Right renal cortex interstitium (tissue), 3 donors: Measurements from ENCODE around the gene ACOX2. TPM values are rescaled to one million over a fixed set of nuclear protein-coding genes. Genes with fewer than 3 reads are reported as not detected.
"Not testable (repeated sequence)": the region's sequence is repeated elsewhere in the genome, so short reads cannot be mapped to it uniquely, and the experiment has no call there.

ENCODE experiments used
- DNase-seq, 3 donors: peaks; one replicate each; pipeline ENCODE4 v3.0.0-alpha.2; 2013; ENCODE audit warnings: low read depth in 3 of 3, low spot score in 2 of 3
- polyA plus RNA-seq, 3 donors: library from polyadenylated mRNA; unstranded; fragments of 120-200 nt; gene quantifications; one replicate each; pipeline ENCODE4 v1.2.1, GENCODE V29; 2013; ENCODE audit not compliant: insufficient read length in 3 of 3

Gene ACOX2
- polyA plus RNA-seq, 3 donors = 38.7 to 45.8 (median 40.8) TPM

GRCh38 chr3:58537412-58538301, 667 bp upstream of the ACOX2 start:
- DNase-seq = no peak

- DNase-seq = no peak
These were observed 1.2 kb downstream of the ACOX2 start for GRCh38 chr3:58535531-58536500.

DNA sequence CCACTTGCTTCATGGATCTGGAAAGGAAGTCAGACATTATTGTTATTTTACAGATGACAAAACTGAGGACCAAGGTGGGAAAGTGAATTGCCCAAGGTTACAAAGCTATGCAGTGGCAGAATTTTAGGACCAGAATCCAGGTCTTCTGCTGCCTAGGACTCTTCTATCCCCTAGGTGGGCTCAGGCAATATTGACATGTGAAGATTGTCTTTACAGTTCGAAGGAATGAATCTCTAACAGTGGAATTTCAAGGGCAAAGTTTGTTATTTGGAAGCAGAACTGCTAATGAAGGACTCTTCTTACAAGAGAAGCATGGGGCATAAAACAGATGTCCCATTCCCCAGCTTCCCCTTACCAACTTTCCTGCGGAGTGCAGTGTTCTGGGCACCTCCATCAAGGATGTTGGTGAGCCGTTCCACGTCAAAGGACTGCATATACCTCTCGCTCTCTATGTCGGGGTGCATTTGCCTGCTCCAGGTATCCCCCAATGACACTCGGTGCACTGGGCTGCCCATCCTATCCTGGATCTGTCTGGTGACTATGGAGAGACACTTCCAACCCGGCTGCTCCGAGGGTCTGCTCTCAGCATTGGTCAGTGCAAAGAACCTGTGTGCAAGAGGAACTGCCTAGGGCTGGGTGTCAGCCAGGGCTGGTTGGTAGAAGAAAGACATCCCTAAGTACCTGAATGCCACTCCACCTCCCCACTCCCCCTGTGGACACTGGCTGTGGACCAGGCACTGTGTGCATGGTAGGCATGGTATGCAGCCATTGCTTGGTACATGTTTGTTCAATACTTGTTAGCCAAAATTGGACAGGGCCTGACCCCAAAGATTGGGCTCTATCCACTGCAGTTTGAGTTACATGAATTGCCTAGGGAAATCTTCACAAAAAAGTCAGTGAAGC, 2.1 kb downstream of the ACOX2 start:
- DNase-seq = no peak

- peak in 1 of 3 donors; percentile 48 for DNase-seq
These were observed 4.2 kb downstream of the ACOX2 start for GRCh38 chr3:58532794-58533220.

DNA sequence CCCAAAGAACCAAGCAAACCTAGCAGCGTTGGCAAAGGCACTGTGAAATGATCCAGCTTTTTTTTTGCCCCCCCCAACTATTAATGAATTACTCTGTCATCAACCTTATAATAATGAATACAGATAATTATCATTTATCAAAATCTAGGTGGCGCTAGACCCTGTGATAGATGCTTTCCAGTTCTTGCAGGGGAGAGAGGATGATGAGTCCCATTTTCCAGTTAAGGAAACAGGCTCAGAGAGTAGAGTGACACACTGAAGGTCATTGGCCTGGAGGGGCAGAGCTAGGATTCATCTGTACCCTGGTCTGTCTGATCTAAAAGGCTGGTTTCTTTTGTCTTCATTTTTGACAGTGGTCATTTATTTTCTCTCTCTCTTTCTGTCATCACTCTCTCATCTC, 5.0 kb downstream of the ACOX2 start:
- DNase-seq = no peak

DNA sequence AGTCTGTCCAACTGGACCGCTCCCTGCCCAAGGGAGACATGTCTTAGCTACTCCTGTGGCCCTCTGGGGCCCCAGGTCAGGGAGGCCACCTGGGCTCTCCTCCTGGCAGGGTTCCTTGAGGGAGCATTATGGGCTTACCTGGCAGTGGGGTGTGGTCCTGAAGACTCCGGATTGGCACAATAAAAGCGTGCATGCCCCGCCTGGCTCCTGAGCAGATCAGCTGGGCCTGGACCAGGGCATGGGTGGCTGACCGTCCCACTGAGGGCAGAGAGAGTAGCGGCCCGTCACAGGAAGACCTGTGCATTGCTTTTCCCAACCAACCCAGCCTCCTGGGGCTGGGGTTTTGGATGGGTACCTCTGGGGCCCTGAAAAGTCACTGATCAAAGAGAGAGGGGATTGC, 5.4 kb downstream of the ACOX2 start:
- DNase-seq = no peak

- no peak for DNase-seq
These were observed 6.6 kb downstream of the ACOX2 start for GRCh38 chr3:58530354-58530865.

DNA sequence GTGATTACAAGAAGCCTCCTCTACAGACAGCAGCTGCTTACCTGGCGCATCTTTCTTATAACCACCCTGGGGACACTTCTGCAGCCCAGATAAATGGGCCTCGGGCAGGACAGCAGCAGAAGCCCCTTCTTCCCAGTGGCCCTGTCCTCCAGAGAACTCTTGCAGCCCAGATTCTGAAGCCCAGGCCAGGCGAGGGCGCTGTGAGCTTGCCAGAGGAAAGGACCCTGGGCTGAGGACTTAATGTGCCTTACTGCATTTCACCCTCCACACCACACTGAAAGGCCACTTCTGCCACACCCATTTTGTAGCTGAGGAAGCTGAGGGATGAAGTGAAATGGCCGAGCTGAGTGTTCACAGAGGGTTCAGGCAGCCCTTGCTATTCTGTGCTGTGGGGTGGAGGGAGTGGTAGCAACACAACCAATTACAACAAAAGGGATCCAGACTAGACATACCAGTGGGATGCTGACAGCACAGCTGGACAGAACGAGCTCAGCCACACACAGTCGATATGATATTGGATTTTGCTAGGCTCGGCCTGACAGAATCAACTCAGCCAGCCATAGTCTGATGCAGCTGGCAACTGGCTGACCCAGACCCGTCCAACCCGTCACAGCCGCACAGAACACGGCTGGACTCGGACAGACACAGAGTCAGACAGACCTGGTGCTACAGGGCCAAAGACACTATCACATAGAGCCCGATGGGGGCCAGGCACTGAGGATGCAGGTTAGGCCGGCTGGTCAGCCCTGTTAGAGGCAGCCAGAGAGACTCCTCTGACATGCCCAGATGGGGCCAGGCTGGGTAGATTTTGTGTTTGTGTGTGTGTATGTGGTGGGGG, 7.3 kb downstream of the ACOX2 start:
- DNase-seq = no peak

GRCh38 chr3:58528629-58529028, 8.4 kb downstream of the ACOX2 start:
- no peak for DNase-seq

- DNase-seq = not testable (repeated sequence)
These were observed 9.6 kb downstream of the ACOX2 start for GRCh38 chr3:58527440-58527839.

DNA sequence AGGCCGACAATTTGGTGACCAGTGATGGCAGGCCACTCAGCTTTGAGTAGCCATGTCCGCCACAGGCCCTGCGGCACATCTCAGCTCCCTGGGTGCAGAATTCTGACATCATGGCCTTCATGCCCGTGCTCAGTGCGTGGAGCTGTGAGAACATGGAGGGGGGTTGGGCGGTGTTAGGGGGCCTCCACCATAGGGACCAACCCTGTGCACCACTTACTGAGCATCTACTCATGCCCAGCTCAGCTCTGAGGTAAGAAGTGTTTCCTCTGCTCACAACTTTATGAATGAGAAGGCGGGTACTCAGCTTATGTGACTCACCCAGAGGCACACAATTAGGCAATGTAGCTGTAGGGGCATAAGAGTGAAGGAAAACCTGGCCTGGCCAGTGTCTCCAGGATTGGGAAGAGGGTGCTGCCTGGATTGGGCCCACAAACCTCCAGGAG, 10.5 kb downstream of the ACOX2 start:
- no peak for DNase-seq

DNA sequence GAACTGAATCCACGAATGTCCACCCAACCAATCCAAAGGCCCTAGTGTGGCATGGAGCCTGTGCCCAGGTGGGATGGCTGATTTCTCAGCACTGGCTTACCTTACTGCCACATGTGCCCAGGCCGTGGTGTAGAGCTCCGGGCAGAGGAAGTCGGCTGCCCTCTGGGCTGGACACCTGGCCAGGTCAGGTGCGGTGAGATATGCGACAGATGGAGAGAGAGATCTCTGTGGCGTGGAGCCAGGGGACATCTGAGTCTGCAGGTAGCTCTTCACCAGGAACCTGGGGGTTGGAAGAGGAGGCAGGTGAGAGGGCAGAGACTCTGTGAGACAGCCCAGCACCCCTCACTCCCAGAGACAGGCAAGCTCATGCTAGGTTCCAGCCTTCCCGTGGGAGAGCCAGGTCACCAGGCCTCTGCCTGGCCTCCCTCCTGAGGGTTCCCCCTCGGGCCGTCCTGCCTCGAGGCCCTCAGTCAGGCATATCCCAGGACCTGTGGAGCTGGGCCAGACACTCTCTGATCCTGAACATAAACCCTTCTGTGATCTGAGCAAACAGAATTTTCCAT, 12.6 kb downstream of the ACOX2 start:
- DNase-seq = no peak

DNA sequence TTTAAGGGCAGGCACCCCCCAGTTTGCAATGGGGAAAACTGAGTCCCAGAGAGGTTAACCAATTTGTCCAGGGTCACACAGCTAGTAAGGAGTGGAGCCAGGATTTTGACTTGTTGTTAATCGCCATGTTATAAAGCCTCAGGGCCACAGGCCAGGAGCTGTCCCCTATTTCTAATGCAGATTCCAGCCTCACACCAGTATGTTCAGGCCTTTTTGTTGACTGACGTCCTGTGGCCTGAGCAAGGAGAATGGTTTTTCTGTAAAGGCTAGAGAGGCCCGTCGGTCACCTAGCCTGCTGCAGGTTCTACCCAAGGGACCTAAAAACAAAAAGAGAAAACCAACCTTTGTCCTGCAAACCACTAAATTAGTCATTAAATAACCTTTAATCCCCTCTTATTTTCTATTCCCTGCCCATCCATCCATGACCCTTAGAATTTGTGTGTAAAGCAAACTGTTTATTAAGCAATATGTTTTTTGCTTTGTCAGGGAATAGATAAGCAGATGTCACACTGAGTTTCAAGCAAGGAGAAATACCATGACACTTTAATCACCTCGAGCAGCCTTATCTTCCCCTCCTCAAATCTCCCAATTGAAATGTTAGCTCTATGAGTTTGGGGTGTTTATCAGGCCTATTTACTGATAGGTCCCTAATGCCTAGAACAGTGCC, 14.1 kb downstream of the ACOX2 start:
- no peak for DNase-seq

DNA sequence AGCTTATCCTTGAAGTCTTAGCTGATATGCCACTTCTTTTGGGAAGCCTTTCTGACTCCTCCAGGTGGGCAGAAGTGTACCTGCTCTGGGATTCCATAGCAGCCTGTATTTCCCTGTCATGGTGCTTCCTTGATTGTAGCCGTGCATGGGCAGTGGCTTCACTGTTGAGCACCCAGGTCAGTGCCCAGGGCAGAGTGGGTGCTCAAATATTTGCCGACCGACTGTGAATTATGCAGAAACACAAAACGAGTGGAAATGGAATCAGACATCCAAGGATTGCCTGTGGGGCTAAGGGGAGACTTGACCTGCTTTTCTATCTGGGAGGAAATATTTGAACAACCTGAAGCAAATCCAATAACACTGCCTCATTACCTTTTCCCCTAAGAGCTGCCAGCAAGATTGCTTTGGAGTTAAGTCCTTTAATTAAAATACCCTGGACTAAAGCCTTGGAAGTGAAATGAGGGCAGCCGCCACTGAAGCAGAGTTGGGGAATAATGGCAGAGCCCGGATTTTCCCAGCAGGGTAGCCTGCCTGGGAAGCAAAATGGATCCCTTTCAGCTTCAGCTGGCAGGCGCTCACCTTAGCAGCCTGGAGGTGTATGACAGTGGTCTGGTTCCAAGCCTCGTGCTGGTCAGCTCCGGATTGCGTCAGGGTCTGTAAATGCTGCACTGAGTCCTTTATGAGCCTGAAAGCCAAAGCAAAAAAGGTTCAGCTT, 14.9 kb downstream of the ACOX2 start:
- DNase-seq = no peak

DNA sequence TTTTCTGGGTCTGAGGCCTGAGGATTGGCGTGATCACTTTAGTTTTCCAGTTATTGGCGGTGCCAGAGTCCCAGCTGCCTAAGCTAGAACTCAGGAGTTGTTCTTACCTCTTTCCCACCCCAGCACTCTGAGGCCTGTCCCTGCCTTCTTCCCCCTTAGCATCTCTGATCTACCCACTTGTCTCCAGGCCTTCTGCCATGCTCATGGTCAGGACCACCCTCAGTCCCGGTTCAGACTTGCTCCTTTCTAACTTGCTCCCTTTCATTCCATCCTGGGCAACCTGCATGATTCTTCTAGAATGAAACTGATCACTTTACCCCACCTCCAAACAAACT, 15.7 kb downstream of the ACOX2 start:
- DNase-seq = no peak

DNA sequence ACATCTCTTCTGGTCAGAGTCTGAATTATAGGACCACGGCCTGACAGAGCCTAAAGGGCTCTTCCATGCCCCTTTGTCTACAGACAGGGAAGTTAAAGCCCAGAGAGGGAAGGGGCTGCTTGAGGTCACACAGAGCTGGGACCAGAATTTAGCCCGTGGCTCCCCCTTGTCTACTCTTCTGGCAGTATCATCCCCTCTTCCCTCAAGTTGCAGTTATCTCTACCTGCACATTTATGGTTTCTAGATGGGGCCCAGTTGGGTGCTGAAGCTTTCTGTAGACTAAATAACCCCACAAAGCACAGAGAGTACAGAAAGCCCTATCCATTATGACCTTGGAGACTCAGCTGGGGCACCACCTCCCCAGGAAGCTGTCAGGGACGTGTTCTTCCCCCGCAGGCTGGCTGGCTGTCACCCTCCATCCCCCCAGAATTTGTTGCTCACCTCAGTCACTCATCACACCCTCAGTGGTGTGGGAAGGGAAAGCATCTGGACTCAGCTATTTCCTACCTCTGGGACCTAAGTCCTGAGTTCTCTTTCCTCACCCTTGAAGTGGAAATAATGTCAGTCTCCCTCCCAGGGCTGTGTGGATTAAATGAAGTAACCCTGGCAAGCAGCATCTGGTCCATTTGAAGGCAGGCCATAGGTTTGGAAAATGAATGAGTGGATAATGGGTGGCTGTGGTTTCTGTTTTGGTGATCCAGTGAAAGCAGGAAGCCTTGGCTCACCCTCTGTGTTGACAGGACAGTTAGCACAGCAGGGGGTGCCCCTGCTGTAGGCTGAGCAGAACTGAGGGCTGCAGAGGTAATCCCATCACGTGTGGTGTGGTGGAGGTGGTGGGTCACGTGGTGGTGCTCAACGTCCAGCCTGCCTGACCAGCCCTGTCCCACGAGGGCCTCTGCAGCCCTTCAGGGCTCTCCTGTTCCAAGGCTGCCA, 16.3 kb downstream of the ACOX2 start:
- DNase-seq = no peak
